M059J (cell line): ENCODE results near the gene SYNE3. TPM values are rescaled to one million over a fixed set of nuclear protein-coding genes. Genes with fewer than 3 reads are reported as not detected.

Source experiments
- DNase-seq: peaks from one replicate; pipeline ENCODE4 v3.0.0-alpha.2; 2012; ENCODE audit warnings: low read depth
- total RNA-seq: library from RNA; depleted of rRNA; stranded (reverse); fragments of >200 nt; shearing (Covaris generic); gene quantifications from 2 replicates; pipeline ENCODE4 v1.2.3, GENCODE V29; 2014; rRNA removed

The SYNE3 gene
- total RNA-seq, 1 experiment from 2014 or later: 2.8 TPM

DNA sequence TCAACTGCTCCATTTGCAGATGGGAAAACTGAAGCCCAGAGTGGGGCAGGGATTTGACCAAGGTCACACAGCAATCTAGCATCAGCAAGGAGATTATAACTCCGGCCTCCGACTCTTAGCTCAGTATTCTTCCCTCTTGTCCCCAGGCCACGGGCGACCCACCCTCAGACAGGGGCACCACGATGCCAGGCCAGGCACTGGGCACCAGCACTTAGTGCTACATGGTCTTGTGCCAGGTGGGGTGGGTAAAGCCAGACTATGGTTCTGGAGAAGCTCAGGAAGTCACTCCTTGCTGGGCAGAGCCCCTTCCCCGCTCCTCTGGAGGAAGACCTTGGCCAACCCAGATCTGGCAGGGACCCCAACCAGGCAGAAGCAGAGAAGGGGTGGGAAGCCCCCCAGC is 41.5 kb downstream of the SYNE3 start:
- no peak for DNase-seq

GRCh38 chr14:95474486-95474885 is 42.0 kb downstream of the SYNE3 start:
- no peak for DNase-seq

DNA sequence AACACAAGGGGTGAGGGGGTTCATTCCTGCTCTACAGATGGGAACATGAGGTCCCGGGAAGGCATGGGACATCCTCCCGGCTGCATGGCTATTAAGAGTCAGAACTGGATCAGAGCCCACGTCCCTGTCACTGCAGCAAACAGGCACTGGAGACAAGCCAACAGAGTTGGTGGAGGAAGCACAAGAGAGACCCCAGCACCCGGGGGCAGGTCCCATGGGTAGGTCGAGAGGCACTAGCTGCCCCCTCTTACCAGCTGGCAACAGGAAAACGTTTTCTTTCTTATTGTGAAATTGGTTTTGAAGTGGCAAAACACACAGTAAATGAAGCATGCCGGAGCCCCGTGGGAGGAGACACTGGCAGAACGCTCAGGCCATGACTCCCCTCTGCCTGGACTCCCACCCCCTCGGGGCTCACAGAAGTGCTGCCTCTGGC is 43.6 kb downstream of the SYNE3 start:
- no peak for DNase-seq

GRCh38 chr14:95471476-95471875 is 45.0 kb downstream of the SYNE3 start:
- no peak for DNase-seq

DNA sequence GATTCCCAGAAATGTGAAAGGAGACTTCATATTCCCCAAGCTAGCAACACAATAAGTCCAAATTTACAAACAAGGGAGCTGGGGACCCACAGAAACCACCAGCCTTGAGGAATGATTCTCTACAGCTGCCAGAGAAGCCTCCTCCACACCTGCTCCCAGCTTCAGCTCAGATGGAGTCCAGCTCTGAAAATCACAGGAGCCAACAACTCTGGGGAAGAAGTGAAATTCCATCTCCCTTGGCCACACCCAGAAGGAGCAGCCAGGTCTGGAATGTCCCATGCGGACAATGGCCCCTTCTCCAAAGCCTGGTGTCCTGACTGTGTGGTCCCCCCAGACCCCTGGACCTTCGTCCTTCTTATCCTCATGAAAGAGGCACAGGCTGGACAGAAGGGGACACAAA is 45.4 kb downstream of the SYNE3 start:
- DNase-seq: no peak

DNA sequence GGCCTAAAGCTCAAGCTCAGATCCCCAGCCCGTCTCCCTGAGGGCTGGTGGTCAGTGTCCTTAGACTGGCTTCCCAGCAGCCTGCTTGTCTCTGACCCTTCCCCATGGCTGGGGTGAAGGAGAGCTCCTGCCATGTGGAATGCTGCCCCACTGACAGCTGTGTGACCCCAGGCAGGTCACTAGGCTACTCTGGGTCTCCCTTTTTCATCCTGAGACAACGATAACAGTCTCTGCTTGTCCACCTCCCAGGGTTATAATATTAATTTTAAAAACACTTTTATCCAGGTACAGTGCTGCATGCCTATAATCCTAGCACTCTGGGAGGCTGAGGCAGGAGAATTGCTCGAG is 47.3 kb downstream of the SYNE3 start:
- DNase-seq: no peak

DNA sequence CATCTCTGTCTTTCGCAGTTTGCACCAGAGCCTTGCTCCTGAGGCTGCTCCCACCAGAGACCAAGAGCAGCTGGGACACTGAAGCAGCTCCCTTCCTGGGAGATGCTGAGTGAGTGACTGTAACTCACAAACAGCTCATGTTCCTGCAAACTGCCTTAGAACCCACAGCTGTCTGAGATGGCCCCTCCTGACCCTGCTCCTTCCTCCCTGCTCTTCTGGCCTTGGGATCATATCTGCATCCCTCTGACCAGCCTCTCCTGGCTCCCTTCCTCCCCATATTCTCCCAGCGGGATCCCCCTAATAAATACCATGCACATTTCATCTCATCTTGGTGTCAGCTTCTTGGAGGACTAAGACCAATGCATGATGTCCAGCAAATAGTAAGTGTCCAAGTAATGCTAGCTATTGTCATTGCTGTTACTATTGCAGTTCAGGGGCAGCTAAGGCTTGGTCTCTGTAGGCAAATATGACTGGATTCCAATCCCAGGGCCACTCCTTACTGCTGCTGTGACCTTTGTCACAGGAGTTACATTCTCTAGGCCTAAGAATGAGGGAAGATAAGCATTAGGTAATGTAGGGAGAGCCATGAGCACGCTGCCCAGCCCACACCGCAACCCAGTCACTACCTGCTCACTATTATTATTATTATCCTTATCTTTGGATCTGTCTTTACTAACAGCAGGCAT is 47.9 kb downstream of the SYNE3 start:
- DNase-seq: no peak

DNA sequence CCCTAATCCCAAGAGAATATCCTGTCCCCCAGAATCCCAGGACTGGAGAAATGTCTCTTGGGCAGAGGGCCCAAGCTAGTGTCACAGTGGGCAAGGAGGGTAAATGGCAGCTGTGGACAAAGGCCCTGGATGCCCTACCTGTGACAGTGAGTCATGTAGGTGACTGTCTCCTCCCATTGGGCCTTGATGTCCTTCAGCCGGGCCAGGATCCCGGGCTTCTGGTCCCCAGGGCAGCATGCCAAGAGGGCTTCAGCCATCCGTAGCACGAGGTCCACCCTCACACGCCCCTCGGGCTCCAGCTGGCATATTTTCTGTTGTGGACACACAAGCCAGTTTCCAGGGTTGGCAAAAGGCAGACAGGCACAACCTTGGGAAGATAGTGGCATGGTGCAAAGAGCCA is 48.8 kb downstream of the SYNE3 start:
- no peak for DNase-seq

GRCh38 chr14:95467232-95467631 is 49.2 kb downstream of the SYNE3 start:
- no peak for DNase-seq

Other genes starting within 250 kb of the SYNE3 start
- 0.71 and 2.8 TPM in 2 replicates for gene CLMN, start 196.7 kb downstream of the SYNE3 start, total RNA-seq
- gene GLRX5, start 18.4 kb upstream of the SYNE3 start, total RNA-seq: 40.9 and 57.1 TPM in 2 replicates
- not detected in 2 replicates for gene TCL1B, start 169.8 kb upstream of the SYNE3 start, total RNA-seq
- gene TCL1A, start 197.5 kb upstream of the SYNE3 start, total RNA-seq: not detected in 2 replicates